ENCODE data around the gene C1orf174.

Gene C1orf174

GRCh38 chr1:3939242-3940080, 39.4 kb upstream of the C1orf174 start:
- H3K27me3 ChIP-seq (ENCODE audit: control insufficient read depth, insufficient read depth, low read length) = no peaks in the 10 kb centered on the region
- no peaks in the 10 kb centered on the region for H3K4me1 ChIP-seq (ENCODE audit: control insufficient read depth, insufficient read depth, low read length)
- no peak overlapping the region for H3K9ac ChIP-seq (ENCODE audit: low read length)
- H3K36me3 ChIP-seq (ENCODE audit: control insufficient read depth, insufficient read depth, low read length) = no peaks in the 10 kb centered on the region
- H3K4me3 ChIP-seq (ENCODE audit: low read length) = no peak overlapping the region
- H3K27ac ChIP-seq (ENCODE audit: low read depth, low read length) = no peak overlapping the region

GRCh38 chr1:3932156-3932919, 32.3 kb upstream of the C1orf174 start:
- Histone ChIP-seq H3K36me3 (ENCODE audit: control insufficient read depth, insufficient read depth, low read length) (no peaks in the 10 kb centered on the region), H3K4me1 (ENCODE audit: control insufficient read depth, insufficient read depth, low read length) (no peaks in the 10 kb centered on the region), H3K27ac (ENCODE audit: low read depth, low read length) (no peak overlapping the region), H3K27me3 (ENCODE audit: control insufficient read depth, insufficient read depth, low read length) (peaks cover 4% of the 10 kb centered on the region), H3K9ac (ENCODE audit: low read length) (no peak overlapping the region), H3K4me3 (ENCODE audit: low read length) (no peak overlapping the region)

GRCh38 chr1:3931007-3931912, 31.2 kb upstream of the C1orf174 start:
- no peak overlapping the region for H3K4me3 ChIP-seq (ENCODE audit: low read length)
- H3K9ac ChIP-seq (ENCODE audit: low read length) = no peak overlapping the region
- peaks cover 4% of the 10 kb centered on the region for H3K27me3 ChIP-seq (ENCODE audit: control insufficient read depth, insufficient read depth, low read length)
- H3K36me3 ChIP-seq (ENCODE audit: control insufficient read depth, insufficient read depth, low read length) = no peaks in the 10 kb centered on the region
- no peaks in the 10 kb centered on the region for H3K4me1 ChIP-seq (ENCODE audit: control insufficient read depth, insufficient read depth, low read length)
- H3K27ac ChIP-seq (ENCODE audit: low read depth, low read length) = no peak overlapping the region

GRCh38 chr1:3930301-3931006, 30.4 kb upstream of the C1orf174 start:
- Histone ChIP-seq H3K27me3 (ENCODE audit: control insufficient read depth, insufficient read depth, low read length) (peaks cover 4% of the 10 kb centered on the region), H3K9ac (ENCODE audit: low read length) (no peak overlapping the region), H3K27ac (ENCODE audit: low read depth, low read length) (no peak overlapping the region), H3K4me3 (ENCODE audit: low read length) (no peak overlapping the region), H3K36me3 (ENCODE audit: control insufficient read depth, insufficient read depth, low read length) (no peaks in the 10 kb centered on the region), H3K4me1 (ENCODE audit: control insufficient read depth, insufficient read depth, low read length) (no peaks in the 10 kb centered on the region)

- Histone ChIP-seq H3K9ac (ENCODE audit: low read length) (no peak overlapping the region), H3K27me3 (ENCODE audit: control insufficient read depth, insufficient read depth, low read length) (peaks cover 4% of the 10 kb centered on the region), H3K36me3 (ENCODE audit: control insufficient read depth, insufficient read depth, low read length) (no peaks in the 10 kb centered on the region), H3K4me3 (ENCODE audit: low read length) (no peak overlapping the region), H3K27ac (ENCODE audit: low read depth, low read length) (no peak overlapping the region), H3K4me1 (ENCODE audit: control insufficient read depth, insufficient read depth, low read length) (no peaks in the 10 kb centered on the region)
These were observed 29.1 kb upstream of the C1orf174 start for GRCh38 chr1:3929126-3929525.

- Histone ChIP-seq H3K27ac (ENCODE audit: low read depth, low read length) (no peak overlapping the region), H3K9ac (ENCODE audit: low read length) (no peak overlapping the region), H3K4me3 (ENCODE audit: low read length) (no peak overlapping the region), H3K4me1 (ENCODE audit: control insufficient read depth, insufficient read depth, low read length) (no peaks in the 10 kb centered on the region), H3K36me3 (ENCODE audit: control insufficient read depth, insufficient read depth, low read length) (no peaks in the 10 kb centered on the region), H3K27me3 (ENCODE audit: control insufficient read depth, insufficient read depth, low read length) (peaks cover 4% of the 10 kb centered on the region)
These were observed 28.5 kb upstream of the C1orf174 start for GRCh38 chr1:3928586-3928985.

- H3K27ac ChIP-seq (ENCODE audit: low read depth, low read length) = no peak overlapping the region
- peaks cover 4% of the 10 kb centered on the region for H3K27me3 ChIP-seq (ENCODE audit: control insufficient read depth, insufficient read depth, low read length)
- H3K36me3 ChIP-seq (ENCODE audit: control insufficient read depth, insufficient read depth, low read length) = no peaks in the 10 kb centered on the region
- H3K4me1 ChIP-seq (ENCODE audit: control insufficient read depth, insufficient read depth, low read length) = no peaks in the 10 kb centered on the region
- no peak overlapping the region for H3K9ac ChIP-seq (ENCODE audit: low read length)
- no peak overlapping the region for H3K4me3 ChIP-seq (ENCODE audit: low read length)
These were observed 26.9 kb upstream of the C1orf174 start for GRCh38 chr1:3926956-3927355.

- H3K36me3 ChIP-seq (ENCODE audit: control insufficient read depth, insufficient read depth, low read length) = no peaks in the 10 kb centered on the region
- no peaks in the 10 kb centered on the region for H3K4me1 ChIP-seq (ENCODE audit: control insufficient read depth, insufficient read depth, low read length)
- H3K4me3 ChIP-seq (ENCODE audit: low read length) = no peak overlapping the region
- H3K9ac ChIP-seq (ENCODE audit: low read length) = no peak overlapping the region
- peaks cover 4% of the 10 kb centered on the region for H3K27me3 ChIP-seq (ENCODE audit: control insufficient read depth, insufficient read depth, low read length)
- H3K27ac ChIP-seq (ENCODE audit: low read depth, low read length) = no peak overlapping the region
These were observed 25.7 kb upstream of the C1orf174 start for GRCh38 chr1:3925762-3926161.

- no peaks in the 10 kb centered on the region for H3K4me1 ChIP-seq (ENCODE audit: control insufficient read depth, insufficient read depth, low read length)
- no peak overlapping the region for H3K4me3 ChIP-seq (ENCODE audit: low read length)
- no peak overlapping the region for H3K9ac ChIP-seq (ENCODE audit: low read length)
- peaks cover 4% of the 10 kb centered on the region for H3K27me3 ChIP-seq (ENCODE audit: control insufficient read depth, insufficient read depth, low read length)
- H3K27ac ChIP-seq (ENCODE audit: low read depth, low read length) = no peak overlapping the region
- H3K36me3 ChIP-seq (ENCODE audit: control insufficient read depth, insufficient read depth, low read length) = no peaks in the 10 kb centered on the region
These were observed 25.2 kb upstream of the C1orf174 start for GRCh38 chr1:3925256-3925655.

GRCh38 chr1:3924825-3925220, 24.8 kb upstream of the C1orf174 start:
- Histone ChIP-seq H3K27me3 (ENCODE audit: control insufficient read depth, insufficient read depth, low read length) (peaks cover 4% of the 10 kb centered on the region), H3K4me1 (ENCODE audit: control insufficient read depth, insufficient read depth, low read length) (no peaks in the 10 kb centered on the region), H3K36me3 (ENCODE audit: control insufficient read depth, insufficient read depth, low read length) (no peaks in the 10 kb centered on the region), H3K9ac (ENCODE audit: low read length) (no peak overlapping the region), H3K4me3 (ENCODE audit: low read length) (no peak overlapping the region), H3K27ac (ENCODE audit: low read depth, low read length) (no peak overlapping the region)

- no peaks in the 10 kb centered on the region for H3K4me1 ChIP-seq (ENCODE audit: control insufficient read depth, insufficient read depth, low read length)
- peaks cover 2% of the 10 kb centered on the region for H3K27me3 ChIP-seq (ENCODE audit: control insufficient read depth, insufficient read depth, low read length)
- no peak overlapping the region for H3K9ac ChIP-seq (ENCODE audit: low read length)
- H3K4me3 ChIP-seq (ENCODE audit: low read length) = no peak overlapping the region
- no peak overlapping the region for H3K27ac ChIP-seq (ENCODE audit: low read depth, low read length)
- no peaks in the 10 kb centered on the region for H3K36me3 ChIP-seq (ENCODE audit: control insufficient read depth, insufficient read depth, low read length)
These were observed 24.2 kb upstream of the C1orf174 start for GRCh38 chr1:3924186-3924824.
